ENCODE results near the gene MEGF6. TPM values are rescaled to one million over a fixed set of nuclear protein-coding genes. Genes with fewer than 3 reads are reported as not detected.
A peak's percentile ranks its signal among the peaks of the same experiment; 100 is the strongest.

The MEGF6 gene
- total RNA-seq, 2 donors from 2014 or later, result 22.4 to 24.9 TPM

DNA sequence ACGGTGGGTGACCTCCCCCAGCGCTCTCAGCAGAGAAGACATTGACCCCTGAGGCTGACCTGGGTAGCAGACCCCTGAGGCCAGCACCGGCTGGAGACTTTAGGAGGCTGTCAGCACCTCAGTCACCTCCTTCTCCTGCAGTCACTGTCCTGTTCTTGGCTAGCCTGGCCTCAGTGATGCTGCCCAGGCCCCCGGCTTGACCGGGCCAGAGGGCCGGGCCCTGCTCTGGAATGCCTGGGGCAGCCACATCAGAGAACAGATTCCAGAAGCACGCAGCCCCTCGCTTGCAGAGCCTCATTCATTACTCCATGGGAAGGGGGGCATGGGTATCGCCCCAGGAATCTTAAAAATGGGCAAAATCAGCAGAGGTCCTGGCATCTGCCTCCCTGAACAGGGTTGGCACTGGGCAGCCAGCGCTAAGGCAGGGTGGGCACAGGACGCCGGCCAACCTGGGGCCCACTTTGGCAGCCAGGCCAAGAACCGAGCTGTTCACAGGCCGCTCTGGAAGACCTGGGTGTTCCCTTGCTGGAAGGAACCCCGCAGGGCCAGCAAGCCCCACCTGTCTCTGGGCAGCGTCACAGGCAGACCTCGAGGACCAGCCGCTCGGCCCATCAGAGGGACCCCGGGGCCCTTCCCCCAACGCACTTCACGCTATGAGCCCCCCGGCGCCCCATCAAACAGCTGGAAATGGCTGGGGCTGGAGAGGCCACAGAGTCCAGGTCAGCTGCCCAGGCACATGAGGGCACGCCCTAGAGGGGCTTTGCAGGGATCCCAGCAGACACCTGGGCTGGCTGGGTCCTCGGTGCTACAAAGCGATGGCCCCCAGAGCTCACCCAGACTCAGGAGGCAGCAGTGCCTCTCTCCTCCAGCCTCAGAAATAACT is 45.1 kb downstream of the MEGF6 start:
- no peak overlapping the region for H3K27ac ChIP-seq
- H3K4me3 ChIP-seq, result no peak overlapping the region
- H3K27me3 ChIP-seq, result no peaks in the 10 kb centered on the region
- no peaks in the 10 kb centered on the region for H3K4me1 ChIP-seq
- no peaks in the 10 kb centered on the region for H3K36me3 ChIP-seq (replicated peaks in 1 of 2; ENCODE audit: insufficient read depth in 1 of 2, low read depth in 2 of 2)
- intact Hi-C loops (cut with DNase I), result no loop called here
- no peaks in the 10 kb centered on the region for H3K9me3 ChIP-seq
- WGBS, 2 donors, result 68 to 100% methylated on average over 1 to 11 of the region's 27 CpGs
- DNase-seq, result no peak
- no peak for TF ChIP-seq POLR2A (IDR thresholded peaks at IDR 0.05)
- TF ChIP-seq, protein P1, sequence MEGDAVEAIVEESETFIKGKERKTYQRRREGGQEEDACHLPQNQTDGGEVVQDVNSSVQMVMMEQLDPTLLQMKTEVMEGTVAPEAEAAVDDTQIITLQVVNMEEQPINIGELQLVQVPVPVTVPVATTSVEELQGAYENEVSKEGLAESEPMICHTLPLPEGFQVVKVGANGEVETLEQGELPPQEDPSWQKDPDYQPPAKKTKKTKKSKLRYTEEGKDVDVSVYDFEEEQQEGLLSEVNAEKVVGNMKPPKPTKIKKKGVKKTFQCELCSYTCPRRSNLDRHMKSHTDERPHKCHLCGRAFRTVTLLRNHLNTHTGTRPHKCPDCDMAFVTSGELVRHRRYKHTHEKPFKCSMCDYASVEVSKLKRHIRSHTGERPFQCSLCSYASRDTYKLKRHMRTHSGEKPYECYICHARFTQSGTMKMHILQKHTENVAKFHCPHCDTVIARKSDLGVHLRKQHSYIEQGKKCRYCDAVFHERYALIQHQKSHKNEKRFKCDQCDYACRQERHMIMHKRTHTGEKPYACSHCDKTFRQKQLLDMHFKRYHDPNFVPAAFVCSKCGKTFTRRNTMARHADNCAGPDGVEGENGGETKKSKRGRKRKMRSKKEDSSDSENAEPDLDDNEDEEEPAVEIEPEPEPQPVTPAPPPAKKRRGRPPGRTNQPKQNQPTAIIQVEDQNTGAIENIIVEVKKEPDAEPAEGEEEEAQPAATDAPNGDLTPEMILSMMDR (IDR thresholded peaks at IDR 0.05), result no peak
- ATAC-seq, result no peak

DNA sequence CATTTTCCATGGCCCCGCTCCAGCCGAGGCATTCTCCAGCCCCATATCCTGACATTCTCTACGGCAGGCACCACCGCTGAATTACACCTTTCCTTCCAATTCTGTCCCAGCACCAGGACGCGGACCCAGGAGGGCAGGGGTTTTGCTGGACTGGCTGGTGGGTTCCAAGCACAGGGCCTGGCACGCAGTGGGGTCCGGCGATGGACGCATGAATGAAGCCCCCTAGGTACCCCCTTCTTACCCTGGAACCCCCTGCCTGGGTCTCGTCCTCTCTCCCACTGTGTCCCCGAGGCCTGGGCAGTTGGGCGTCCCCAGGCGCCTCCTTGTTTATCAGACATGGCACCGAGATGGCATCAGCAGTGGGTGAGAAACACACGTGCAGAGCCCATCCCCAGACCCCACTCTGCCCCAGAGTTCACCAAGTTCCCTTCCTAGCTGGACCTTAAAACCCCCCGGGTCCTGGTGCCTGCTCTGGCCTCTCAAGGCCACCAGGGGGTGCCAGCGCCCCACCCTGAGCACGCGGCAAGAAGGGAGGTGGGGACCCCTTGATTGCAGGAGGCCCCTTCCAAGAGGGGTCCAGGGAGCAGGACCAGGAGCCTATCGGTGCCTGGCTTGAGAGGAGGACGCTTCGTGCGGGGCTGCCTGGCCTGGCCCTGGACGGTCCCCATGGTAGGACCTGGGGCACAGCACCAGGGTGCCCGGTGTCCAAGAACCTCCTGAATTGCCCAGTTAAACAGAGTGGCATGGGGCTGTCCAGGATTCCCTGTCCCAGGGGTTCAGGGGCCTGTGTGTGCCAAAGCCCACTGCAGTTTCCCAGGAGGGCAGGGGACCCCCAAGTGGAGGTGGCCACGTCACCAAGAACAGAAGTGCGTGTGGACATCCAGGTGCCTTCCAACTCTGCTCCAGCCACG is 46.1 kb downstream of the MEGF6 start:
- Histone ChIP-seq H3K36me3 (replicated peaks in 1 of 2; ENCODE audit: insufficient read depth in 1 of 2, low read depth in 2 of 2) (no peaks in the 10 kb centered on the region), H3K9me3 (no peaks in the 10 kb centered on the region), H3K4me1 (no peaks in the 10 kb centered on the region), H3K4me3 (no peak overlapping the region), H3K27ac (no peak overlapping the region), H3K27me3 (no peaks in the 10 kb centered on the region)
- intact Hi-C loops (cut with DNase I), result no loop called here
- 47 to 62% methylated on average over 8 to 29 of the region's 29 CpGs for WGBS, 2 donors
- ATAC-seq (peak; percentile 38), DNase-seq (peak in 2 of 4 donors; percentile 28 to 37)
- TF ChIP-seq POLR2A (IDR thresholded peaks at IDR 0.05), result no peak
- TF ChIP-seq, protein P1 (IDR thresholded peaks at IDR 0.05), result peak; percentile 45 to 80 (median 70)

DNA sequence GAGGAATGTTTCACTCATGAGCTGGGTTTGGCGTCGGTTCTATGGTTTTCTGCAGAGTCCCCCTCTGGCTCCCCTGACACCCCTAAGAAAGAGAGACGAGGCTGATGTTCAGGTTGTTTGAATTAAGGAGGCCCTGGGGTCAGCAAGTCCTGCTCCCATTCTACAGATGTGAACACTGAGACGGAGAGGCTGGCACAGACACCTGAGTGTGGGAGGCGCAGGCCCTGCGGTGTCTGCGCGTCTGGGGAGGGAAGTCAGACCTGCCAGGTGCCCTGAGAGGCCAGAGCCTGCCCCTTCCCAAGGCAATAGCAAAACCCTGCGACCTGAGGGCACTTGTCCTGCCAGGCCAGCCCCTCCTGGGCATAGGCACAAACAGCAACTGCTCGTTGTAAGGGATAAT is 47.7 kb downstream of the MEGF6 start:
- Histone ChIP-seq H3K36me3 (replicated peaks in 1 of 2; ENCODE audit: insufficient read depth in 1 of 2, low read depth in 2 of 2) (no peaks in the 10 kb centered on the region), H3K27me3 (no peaks in the 10 kb centered on the region), H3K4me3 (no peak overlapping the region), H3K27ac (no peak overlapping the region), H3K4me1 (no peaks in the 10 kb centered on the region), H3K9me3 (no peaks in the 10 kb centered on the region)
- no peak for DNase-seq
- intact Hi-C loops (cut with DNase I), result no loop called here
- ATAC-seq, result no peak
- 78% methylated on average over 7 to 8 of the region's 10 CpGs for whole genome bisulfite sequencing, 2 donors
- TF ChIP-seq POLR2A (IDR thresholded peaks at IDR 0.05), result no peak
- TF ChIP-seq, protein P1 (IDR thresholded peaks at IDR 0.05), result no peak

DNA sequence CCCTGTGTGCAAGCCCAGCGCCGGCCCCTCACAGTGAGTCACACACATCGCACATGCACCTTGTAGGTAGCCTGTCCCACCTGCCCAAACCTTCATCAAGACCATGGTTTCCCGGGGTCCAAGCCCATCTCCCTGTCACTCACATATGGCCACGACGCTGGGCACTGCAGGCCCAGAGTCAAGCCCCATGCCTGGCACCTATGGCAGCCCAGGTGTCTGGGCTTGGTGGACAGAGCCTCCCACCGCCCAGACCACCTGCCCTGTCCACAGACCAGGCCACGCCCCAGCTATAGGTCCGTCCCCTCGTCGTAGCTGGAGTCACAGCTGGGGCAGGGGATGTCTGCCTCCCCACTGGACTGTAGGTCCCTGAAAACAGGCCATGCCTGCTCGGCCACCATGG is 48.2 kb downstream of the MEGF6 start:
- no peak for ATAC-seq
- intact Hi-C loops (cut with DNase I), result no loop called here

More for the DNA sequence above, 48.2 kb downstream of the MEGF6 start:
- no peaks in the 10 kb centered on the region for H3K36me3 ChIP-seq (replicated peaks in 1 of 2; ENCODE audit: insufficient read depth in 1 of 2, low read depth in 2 of 2)
- no peaks in the 10 kb centered on the region for H3K9me3 ChIP-seq
- TF ChIP-seq, protein P1 (IDR thresholded peaks at IDR 0.05), result no peak
- no peak overlapping the region for H3K27ac ChIP-seq
- 84 to 100% methylated on average over 3 to 7 of the region's 12 CpGs for WGBS, 2 donors
- DNase-seq, result no peak
- no peaks in the 10 kb centered on the region for H3K27me3 ChIP-seq
- no peak overlapping the region for H3K4me3 ChIP-seq
- H3K4me1 ChIP-seq, result no peaks in the 10 kb centered on the region

All from body of pancreas (tissue), 4 donors.